Measurements from ENCODE around the gene TRIM38.

TRIM38 gene

DNA sequence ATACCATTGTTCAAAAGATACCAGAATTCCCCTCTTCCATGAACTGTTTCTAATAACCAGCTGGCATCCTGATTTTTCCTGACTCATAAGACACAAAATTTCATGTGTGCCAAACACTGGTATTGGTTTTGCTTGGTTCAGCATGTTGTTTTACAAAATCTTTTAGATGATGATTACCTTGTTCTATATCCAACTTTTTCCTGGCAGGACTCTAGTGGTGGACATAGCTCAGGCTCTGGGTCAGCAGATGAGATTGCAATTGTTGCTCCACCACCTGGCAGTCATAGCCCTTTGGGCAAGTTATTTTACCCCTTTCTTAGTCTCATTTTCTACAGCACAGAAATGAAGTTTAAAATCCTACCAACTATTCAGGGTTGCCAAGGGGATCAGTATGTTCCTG lies 6.2 kb downstream of the TRIM38 start:
- DNase-seq (ENCODE audit: low read depth in 1 of 2, low spot score in 1 of 2), result no peak
- H3K4me3 ChIP-seq (replicated peaks; ENCODE audit: insufficient read depth, low read length), result no peak overlapping the region
- TF ChIP-seq, protein P1, sequence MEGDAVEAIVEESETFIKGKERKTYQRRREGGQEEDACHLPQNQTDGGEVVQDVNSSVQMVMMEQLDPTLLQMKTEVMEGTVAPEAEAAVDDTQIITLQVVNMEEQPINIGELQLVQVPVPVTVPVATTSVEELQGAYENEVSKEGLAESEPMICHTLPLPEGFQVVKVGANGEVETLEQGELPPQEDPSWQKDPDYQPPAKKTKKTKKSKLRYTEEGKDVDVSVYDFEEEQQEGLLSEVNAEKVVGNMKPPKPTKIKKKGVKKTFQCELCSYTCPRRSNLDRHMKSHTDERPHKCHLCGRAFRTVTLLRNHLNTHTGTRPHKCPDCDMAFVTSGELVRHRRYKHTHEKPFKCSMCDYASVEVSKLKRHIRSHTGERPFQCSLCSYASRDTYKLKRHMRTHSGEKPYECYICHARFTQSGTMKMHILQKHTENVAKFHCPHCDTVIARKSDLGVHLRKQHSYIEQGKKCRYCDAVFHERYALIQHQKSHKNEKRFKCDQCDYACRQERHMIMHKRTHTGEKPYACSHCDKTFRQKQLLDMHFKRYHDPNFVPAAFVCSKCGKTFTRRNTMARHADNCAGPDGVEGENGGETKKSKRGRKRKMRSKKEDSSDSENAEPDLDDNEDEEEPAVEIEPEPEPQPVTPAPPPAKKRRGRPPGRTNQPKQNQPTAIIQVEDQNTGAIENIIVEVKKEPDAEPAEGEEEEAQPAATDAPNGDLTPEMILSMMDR (IDR thresholded peaks at IDR 0.05; ENCODE audit: insufficient read depth, low read length), result no peak
- TF ChIP-seq, protein P2, sequence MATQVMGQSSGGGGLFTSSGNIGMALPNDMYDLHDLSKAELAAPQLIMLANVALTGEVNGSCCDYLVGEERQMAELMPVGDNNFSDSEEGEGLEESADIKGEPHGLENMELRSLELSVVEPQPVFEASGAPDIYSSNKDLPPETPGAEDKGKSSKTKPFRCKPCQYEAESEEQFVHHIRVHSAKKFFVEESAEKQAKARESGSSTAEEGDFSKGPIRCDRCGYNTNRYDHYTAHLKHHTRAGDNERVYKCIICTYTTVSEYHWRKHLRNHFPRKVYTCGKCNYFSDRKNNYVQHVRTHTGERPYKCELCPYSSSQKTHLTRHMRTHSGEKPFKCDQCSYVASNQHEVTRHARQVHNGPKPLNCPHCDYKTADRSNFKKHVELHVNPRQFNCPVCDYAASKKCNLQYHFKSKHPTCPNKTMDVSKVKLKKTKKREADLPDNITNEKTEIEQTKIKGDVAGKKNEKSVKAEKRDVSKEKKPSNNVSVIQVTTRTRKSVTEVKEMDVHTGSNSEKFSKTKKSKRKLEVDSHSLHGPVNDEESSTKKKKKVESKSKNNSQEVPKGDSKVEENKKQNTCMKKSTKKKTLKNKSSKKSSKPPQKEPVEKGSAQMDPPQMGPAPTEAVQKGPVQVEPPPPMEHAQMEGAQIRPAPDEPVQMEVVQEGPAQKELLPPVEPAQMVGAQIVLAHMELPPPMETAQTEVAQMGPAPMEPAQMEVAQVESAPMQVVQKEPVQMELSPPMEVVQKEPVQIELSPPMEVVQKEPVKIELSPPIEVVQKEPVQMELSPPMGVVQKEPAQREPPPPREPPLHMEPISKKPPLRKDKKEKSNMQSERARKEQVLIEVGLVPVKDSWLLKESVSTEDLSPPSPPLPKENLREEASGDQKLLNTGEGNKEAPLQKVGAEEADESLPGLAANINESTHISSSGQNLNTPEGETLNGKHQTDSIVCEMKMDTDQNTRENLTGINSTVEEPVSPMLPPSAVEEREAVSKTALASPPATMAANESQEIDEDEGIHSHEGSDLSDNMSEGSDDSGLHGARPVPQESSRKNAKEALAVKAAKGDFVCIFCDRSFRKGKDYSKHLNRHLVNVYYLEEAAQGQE (IDR thresholded peaks at IDR 0.05; ENCODE audit: insufficient replicate concordance, low read depth), result no peak
- TF ChIP-seq POLR2AphosphoS5 (IDR thresholded peaks at IDR 0.05; ENCODE audit: low read depth) (no peak), SPI1 (IDR thresholded peaks at IDR 0.05; ENCODE audit: borderline replicate concordance, low read depth) (no peak), GABPA (IDR thresholded peaks at IDR 0.05; ENCODE audit: low read depth) (no peak)
- no peaks in the 10 kb centered on the region for H3K27me3 ChIP-seq (ENCODE audit: insufficient read depth, poor library complexity, severe bottlenecking)
- no peak overlapping the region for H3K27ac ChIP-seq (replicated peaks)

DNA sequence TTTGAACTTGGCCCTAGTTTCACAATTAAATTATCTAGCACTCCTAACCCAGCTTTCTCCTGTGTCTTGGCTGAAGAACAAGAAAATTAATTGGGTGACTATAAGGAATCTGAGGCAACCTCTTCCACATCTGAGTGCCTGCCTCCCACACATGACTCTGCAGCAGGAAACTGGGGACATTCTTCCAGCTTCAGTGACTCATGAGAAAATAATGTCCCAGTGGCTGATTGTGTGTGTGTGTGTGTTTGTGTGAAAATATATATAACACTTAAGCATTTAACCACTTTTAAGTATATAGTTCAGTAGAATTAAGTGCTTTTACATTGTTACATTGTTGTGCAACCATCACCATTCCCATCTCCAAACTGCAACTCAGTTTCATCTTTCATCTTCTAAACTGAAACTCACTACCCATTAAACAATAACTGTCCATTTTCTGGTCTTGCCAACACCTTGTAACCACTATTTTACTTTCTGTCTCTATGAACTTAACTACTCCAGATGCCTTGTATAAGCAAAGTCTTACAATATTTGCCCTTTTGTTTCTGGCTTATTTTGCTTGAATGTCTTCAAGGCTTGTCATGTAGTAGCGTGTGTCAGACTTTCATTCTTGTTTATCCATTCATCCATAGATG lies 8.7 kb downstream of the TRIM38 start:
- Histone ChIP-seq H3K27me3 (ENCODE audit: insufficient read depth, poor library complexity, severe bottlenecking) (no peaks in the 10 kb centered on the region), H3K4me3 (replicated peaks; ENCODE audit: insufficient read depth, low read length) (no peak overlapping the region), H3K27ac (replicated peaks) (no peak overlapping the region)
- DNase-seq (ENCODE audit: low read depth in 1 of 2, low spot score in 1 of 2), result peak in 1 of 2 experiments; percentile 38
- TF ChIP-seq, protein P2 (IDR thresholded peaks at IDR 0.05; ENCODE audit: insufficient replicate concordance, low read depth), result no peak
- no peak for TF ChIP-seq GABPA (IDR thresholded peaks at IDR 0.05; ENCODE audit: low read depth)
- TF ChIP-seq SPI1 (IDR thresholded peaks at IDR 0.05; ENCODE audit: borderline replicate concordance, low read depth), result no peak
- no peak for TF ChIP-seq POLR2AphosphoS5 (IDR thresholded peaks at IDR 0.05; ENCODE audit: low read depth)

DNA sequence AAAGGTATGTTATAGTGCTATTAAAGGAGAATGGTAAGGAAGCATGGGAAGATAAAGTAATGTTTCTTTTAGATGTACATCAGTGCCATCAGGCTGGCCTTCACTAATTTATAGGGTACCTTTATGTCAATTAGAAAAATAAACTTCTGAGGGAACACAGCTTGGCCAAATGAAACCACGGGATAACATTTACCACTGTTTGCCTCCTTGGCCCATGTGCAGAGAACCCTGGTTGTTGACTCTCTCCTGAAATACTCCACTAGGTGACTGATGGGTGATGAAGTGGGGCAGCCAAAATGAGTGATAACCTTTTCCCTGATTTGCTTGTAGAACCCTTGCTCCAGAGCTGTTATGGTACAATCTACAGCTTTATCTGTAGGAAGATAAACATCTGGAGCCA lies 9.5 kb downstream of the TRIM38 start:
- DNase-seq (ENCODE audit: low read depth in 1 of 2, low spot score in 1 of 2), result no peak
- TF ChIP-seq POLR2AphosphoS5 (IDR thresholded peaks at IDR 0.05; ENCODE audit: low read depth) (no peak), SPI1 (IDR thresholded peaks at IDR 0.05; ENCODE audit: borderline replicate concordance, low read depth) (no peak), GABPA (IDR thresholded peaks at IDR 0.05; ENCODE audit: low read depth) (no peak)
- TF ChIP-seq, protein P2 (IDR thresholded peaks at IDR 0.05; ENCODE audit: insufficient replicate concordance, low read depth), result no peak
- TF ChIP-seq, protein P1 (IDR thresholded peaks at IDR 0.05; ENCODE audit: insufficient read depth, low read length), result no peak
- Histone ChIP-seq H3K27me3 (ENCODE audit: insufficient read depth, poor library complexity, severe bottlenecking) (no peaks in the 10 kb centered on the region), H3K4me3 (replicated peaks; ENCODE audit: insufficient read depth, low read length) (no peak overlapping the region), H3K27ac (replicated peaks) (no peak overlapping the region)
